DMS 273 (cell line): Measurements from ENCODE around the gene TRIP6.
A peak's percentile ranks its signal among the peaks of the same experiment; 100 is the strongest.

Experiments used
- DNase-seq: peaks from one replicate; lab custom pipeline; 2025; ENCODE audit not compliant: unreplicated experiment; lab: John Stamatoyannopoulos, UW

The TRIP6 gene, protein sequence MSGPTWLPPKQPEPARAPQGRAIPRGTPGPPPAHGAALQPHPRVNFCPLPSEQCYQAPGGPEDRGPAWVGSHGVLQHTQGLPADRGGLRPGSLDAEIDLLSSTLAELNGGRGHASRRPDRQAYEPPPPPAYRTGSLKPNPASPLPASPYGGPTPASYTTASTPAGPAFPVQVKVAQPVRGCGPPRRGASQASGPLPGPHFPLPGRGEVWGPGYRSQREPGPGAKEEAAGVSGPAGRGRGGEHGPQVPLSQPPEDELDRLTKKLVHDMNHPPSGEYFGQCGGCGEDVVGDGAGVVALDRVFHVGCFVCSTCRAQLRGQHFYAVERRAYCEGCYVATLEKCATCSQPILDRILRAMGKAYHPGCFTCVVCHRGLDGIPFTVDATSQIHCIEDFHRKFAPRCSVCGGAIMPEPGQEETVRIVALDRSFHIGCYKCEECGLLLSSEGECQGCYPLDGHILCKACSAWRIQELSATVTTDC

DNA sequence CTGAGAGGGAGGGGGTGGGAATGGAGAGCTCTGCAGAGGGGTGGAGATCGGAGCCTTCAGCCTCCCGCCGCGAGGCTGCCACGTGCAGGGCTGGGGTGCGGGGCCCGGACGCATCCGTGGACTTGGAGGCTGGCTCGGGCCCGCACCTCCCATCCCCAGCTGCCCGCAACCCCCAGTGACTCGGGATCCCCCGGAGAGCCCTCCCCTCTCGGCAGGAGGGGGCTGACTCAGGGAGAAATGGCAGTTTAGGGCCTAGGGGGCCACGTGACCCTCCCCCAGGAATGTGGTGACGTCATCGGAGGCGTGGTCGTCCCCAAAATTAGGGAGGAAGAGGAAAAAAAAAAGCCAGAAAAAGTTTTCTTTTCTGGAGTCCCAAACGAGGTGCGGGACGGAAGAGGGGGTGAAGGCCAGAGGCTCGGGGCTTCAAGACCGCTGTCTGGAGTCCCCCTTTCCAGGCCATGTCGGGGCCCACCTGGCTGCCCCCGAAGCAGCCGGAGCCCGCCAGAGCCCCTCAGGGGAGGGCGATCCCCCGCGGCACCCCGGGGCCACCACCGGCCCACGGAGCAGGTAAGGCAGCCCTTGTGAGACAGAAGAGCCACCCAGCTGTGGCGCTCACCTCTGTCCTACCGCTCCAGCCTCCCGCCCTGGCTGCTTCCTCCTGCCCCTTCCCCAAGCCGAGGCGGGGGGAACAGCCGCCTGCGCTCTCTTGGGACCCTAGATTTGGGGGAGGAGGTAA, at the start of gene TRIP6:
TSS of gene TRIP6 (plus strand) at position 348 of the 736 bp plus-strand sequence. CDS start at position 459, 111 bp downstream.
- peak; percentile 87 for DNase-seq

DNA sequence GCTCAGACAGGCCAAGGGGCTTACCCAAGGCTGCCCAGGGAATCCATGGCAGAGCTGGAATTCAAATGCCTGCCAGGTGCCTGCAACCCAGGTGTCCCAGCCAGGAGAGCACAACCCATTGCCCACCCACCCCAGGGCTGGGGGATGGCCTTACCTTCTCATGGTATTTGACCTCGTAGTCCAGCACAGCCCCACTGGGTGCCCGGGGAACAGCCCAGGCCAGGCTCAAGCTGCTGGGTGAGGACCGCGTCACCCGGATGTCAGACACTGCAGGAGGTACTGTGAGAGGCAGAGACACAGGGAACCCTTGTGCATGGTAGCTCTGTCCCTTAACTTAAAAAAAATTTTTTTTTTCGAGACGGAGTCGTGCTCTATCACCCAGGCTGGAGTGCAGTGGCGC, 48.8 kb upstream of the TRIP6 start:
- no peak for DNase-seq

DNA sequence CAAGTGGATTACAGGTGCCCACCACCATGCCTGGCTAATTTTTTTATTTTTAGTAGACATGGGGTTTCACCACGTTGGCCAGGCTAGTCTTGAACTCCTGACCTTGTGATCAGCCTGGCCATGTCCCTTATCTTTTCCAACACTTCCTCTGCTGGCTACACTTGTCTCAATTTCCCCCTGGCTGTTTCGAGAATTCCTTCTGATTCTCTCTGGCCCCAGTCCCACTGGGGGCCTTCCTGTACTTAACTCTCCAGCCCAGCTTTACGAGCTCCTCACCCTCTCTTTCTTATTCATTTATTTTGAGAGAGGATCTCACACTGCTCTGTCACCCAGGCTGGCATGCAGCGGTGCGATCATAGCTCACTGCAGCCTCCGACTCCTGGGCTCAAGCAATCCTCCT, 48.4 kb upstream of the TRIP6 start:
- no peak for DNase-seq

DNA sequence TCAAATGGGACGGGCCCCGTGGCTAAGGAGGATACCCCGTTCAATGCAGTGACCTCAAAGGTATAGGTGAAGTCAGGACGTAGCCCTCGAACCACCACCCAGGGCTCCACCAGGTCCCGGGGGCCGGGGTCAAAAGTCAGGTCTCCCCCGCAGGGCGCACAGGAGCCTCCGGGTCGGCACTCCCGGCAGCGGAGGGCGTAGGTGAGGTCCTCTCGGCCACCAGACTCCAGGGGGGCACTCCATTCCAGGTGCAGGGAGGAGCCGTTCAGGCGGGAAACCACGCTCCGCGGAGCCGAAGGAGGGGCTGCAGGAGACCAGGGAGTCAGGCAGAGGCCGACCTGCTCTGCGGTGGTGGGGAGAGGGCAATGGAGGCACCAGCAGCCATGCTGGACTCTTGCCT, 47.6 kb upstream of the TRIP6 start:
- no peak for DNase-seq

DNA sequence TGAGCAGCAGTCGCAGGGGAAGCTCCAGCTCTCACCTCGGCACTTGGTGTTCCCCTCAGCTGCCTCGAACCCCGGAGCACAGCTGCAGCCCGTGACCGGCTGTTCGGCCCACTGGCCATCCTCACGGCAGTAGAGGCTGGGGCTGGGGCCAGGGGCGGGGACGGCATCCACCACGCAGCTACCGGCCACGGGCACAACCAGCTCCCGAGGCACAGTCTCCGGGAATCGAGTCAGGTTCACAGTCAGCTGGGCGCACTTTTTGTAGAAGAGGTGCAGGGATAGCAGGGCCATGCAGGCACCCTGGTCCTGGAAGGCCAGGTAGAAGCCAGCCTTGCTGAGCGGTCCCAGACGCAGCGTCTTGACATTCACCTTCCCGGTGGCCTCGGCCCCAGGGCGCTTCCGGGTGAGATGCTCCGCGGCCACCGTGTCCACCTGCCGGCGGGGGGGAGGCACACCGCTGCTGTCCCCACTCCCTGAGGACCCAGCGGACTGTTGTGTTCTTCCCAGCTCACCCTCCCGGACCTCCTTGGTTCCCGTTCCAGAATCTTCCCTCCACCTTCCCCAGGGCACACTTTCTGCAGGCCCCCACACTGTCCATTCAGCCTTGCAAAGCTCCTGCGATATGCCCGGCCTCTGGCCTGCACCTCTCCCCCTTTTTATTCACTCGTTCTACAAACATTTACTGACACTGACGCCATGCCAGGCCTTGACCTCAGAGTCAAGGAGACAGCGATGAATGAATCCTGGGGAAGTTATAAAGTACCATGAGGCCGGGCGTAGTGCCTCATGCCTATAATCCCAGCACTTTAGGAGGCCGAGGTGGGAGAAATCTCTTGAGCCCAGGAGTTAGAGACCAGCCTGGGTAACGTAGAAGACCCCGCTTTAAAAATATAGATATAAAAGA, 44.7 kb upstream of the TRIP6 start:
- DNase-seq, result no peak

DNA sequence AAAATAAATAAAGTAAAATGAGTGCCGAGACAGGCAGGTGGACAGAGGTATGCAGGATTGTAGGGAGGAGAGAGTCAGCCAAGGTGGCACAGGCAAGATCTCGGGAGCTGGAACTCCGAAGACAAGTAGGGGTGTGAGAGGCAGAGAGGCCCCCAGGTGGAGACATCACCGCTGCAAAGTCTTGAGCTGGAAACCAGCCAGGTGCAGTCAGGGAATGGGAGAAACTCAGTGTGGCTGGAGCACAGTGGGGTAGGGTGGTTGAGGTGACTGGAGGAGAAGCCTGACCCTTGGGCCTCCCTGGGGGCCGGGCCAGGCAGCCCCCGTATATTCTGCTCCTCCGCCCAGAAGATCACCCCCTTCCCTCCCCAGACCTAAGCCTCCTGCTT, 44.1 kb upstream of the TRIP6 start:
- DNase-seq, result no peak

DNA sequence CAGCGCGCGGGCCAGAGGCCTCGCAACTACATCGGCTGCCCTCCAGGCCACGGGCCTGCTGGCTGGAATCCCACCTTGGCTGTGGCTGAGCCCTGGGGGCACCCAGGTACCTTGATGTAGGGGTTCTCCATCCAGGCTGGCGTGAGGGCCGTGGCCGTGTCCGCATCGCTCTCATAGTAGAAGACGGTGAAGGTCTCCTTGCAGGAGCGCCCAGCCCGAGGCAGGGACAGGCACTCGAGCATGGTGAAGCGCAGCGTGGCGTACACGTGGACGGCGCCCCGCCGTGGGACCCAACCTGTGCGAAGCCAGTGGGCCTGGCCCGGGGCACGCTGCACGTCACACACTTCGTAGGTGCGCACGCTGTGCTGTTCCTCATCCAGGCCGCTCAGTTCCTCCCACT, 43.7 kb upstream of the TRIP6 start:
- no peak for DNase-seq

DNA sequence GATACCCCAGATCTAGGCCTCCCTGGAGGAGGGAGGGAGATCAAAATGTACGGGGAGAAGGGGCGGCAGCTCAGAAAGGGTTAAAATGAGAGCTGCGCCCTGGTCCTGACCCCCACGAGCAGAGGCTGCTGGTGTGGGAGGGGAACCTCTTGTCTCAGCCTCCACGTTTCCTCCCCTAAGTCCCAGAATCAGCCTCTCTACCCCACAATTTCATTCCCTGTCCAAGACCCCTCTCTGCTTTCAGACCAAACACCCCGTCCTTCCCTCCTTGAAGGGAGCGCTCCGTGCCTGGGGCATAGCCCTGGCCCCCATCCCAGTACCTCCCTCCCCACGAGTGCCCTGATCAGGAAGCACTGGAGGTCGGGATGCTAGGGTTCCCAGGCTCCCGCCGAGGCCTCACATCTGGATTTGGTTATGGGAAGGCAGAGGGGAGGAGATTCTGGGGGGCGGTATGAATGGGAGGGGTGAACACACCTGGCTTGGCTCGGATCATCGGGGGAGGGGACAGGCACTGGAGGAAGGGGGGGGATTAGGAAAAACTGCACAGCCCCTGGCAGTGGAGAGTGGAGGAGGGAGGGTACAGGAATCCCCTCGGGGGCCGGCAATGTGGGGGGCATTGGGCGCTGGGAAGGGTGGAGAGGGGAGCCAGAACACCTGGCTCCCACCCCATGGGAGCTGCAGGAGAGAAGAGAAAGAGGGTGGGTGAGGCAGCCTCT, 42.5 kb upstream of the TRIP6 start:
- no peak for DNase-seq

DNA sequence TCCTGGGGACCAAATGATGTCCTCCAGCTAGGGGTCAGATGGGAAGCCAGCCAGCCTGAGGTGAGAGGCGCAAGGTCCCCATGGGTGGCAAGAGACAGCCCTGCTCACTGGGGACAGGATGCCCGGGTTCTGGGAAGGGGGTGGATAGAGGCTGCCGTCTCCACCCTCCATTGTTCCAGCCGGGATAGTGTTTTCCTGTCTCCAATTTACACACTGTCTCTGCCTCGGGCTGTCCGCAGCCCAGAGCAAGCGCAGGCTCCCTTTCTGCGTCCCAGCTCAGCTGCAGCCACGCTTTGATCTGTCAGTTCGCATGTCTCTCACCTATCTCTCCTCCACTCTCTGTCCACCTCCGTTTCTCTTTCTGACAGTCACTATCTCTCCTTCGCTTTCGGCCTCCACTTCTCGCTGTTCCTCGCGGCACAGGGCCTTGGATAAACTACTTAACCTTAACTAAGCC, 41.9 kb upstream of the TRIP6 start:
- no peak for DNase-seq

DNA sequence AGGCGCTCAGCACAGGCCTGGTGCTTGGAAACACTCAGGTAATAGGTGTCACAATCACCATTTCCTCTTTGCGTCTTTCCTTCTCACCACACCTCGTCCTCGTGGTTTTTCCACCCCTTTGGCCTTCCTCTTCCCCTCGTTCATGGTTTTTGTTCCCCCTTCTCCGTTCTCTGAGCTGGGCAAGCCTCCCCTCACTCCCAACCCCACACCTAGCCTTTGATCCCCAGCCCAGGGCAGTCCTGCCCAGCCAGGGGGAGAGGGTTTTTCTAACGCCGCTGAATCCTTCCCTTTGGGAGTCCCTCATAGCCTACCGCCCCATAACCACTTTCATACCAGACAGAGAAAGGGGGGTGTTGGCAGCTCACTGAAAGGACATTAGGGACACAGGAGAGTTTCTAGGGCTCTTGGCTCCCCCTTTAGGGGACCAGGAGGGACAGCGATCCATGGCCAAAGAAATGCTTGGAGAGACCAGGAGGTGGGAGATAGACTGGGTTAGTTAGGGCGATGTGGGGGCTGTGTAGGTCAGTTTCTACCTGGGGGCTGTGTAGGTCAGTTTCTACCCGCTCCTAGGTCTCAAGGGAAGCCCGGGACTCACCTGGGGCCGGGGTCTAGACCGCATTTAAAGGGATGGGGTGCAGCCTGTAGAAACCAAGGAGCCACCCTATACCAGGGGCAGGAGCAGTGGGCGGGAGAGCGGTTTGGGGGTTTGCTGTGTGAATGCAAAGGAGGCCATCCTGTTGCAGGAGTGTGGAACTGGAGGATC, 41.3 kb upstream of the TRIP6 start:
- peak; percentile 59 for DNase-seq

DNA sequence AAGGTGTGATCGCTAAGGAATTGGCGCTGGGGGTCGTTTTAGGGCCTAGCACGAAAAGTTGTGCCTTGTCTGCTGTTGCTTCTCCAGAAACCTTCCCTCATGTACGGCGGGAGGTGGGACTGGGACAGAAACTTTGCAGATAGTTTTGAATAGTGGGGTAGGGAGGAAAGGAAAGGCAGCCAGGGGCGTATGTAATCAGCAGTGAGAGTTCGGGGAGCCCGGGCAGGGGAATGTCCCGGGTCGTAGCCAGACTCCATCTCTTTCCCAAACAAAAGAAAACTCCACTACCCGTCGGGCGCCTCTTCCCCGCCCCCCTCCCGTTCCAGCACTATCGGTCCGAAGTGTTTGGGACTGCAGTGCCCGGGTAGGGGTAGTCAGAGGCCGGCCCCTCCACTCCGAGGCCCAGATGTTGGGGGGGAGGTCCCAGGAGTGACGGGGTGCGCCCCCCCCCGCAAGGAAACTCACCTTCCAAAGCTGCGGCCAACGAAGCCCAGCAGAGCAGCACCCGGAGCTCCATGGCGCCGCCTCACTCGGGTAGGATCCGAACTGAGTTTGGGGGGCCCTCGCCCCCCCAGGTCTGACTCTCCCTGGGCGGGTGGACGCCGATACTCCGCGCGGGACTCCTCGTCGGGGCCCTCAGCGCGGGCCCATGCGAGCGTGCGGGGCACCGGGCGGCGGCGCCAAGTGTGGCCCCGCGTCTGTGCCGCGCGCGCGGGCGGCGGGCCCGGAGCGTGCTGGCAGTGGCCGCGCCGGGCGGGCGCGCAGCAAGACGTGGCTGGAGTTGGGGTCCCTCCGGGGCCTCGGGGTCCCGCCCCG, 40.5 kb upstream of the TRIP6 start:
- DNase-seq, result peak; percentile 78

DNA sequence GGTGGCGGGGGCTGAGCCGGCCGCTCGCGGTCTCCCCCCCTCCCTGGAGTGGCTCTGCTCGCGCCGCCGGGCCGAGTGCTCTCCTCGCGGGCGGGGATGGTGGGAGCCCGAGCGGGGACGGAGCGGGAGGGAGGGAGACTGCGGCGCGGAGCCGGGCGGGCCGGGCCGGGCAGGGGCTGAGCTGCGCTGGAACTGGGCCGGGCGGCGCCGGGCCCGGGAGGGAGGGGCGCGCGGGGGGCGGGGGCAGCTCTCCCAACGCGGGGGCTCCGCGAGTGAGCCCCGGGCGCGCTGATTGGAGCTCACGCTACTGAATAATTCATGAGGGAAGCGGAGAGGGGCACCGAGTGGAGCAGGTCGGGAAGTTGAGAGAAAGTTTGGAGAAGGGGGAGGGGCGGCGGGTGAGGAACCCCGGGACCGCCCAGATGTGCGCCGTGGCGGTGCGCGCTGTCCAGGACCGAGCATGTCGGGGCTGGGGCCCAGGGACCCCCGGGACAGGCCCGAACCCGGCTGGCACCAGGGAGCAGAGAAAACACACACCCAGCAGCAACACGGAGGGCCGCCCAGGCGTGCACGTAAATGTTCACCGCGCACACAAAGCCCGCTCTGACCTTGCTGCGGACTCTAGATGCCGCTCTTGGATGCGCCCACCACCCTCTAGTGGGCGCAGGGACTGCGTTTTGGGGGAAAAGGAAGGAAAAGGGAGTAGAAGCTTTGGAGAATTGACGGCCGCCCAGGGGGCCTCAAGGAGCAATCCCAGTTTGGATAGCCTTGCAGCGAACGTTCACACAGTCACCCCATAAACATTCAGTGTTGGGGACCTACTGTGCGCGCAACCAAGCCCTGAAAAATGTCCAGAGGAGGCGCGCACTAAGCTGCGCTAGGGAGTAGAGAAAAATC, 39.6 kb upstream of the TRIP6 start, which contains the start of gene EPHB4:
TSS of gene EPHB4 (minus strand) at position 194 of the 897 bp plus-strand sequence. CDS start 493 bp downstream, outside the sequence.
- peak; percentile 96 for DNase-seq

DNA sequence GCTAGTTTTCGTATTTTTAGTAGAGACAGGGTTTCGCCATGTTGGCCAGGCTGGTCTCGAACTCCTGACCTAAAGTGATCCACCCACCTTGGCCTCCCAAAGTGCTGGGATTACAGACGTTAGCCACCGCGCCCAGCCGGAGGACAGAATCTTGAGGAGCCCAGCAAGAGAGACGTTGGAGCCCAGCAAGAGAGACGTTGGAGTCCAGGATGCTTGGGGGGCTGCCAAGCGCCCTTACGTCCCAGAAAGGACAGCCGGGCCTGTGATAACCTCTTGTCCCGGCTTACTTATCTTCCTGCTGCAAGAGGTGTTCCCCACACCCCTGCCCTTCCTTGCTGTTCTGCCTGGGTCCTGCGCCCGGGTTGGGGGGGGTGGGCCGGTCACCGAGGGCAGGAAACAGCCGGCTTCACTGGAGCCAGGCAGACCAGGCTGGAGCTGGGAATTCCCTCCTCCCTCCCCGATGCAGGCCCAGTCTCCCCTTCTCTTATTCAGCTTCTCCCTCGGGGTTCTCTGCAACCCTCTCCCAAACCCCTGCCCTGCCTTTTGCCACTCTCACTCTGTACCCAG, 38.0 kb upstream of the TRIP6 start:
- DNase-seq, result no peak

DNA sequence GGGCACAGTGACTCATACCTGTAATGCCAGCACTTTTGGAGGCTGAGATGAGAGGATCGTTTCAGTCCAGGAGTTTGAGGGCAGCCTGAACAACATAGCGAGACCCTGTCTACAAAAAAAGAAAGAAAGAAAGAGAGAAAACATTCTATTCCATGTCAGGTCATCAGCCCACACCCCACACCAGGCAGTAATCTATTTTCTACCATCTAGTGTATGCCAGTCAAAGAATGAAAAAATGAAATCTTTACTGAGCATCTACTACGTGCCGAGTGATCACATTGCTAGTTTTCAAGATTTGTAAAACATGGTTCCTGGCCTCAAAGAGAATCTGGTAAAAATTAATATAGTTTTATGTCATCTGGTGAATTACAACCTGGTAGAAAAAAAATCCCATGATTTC, 36.8 kb upstream of the TRIP6 start:
- no peak for DNase-seq

DNA sequence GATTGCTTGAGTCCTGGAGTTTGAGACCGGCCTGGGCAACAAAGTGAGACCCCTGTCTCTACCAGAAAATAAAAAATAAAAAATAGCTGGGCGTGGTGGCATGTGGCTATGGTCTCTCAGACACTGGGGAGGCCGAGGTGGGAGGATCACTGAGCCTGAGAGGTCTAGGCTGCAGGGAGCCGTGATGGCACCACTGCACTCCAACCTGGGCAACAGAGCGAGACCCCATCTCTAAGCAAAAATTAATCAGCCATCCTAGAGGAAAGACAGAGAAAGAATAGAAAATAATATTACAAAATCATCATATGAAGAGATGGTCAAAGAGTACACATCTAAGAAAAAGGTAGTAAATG, 34.9 kb upstream of the TRIP6 start:
- DNase-seq, result no peak

DNA sequence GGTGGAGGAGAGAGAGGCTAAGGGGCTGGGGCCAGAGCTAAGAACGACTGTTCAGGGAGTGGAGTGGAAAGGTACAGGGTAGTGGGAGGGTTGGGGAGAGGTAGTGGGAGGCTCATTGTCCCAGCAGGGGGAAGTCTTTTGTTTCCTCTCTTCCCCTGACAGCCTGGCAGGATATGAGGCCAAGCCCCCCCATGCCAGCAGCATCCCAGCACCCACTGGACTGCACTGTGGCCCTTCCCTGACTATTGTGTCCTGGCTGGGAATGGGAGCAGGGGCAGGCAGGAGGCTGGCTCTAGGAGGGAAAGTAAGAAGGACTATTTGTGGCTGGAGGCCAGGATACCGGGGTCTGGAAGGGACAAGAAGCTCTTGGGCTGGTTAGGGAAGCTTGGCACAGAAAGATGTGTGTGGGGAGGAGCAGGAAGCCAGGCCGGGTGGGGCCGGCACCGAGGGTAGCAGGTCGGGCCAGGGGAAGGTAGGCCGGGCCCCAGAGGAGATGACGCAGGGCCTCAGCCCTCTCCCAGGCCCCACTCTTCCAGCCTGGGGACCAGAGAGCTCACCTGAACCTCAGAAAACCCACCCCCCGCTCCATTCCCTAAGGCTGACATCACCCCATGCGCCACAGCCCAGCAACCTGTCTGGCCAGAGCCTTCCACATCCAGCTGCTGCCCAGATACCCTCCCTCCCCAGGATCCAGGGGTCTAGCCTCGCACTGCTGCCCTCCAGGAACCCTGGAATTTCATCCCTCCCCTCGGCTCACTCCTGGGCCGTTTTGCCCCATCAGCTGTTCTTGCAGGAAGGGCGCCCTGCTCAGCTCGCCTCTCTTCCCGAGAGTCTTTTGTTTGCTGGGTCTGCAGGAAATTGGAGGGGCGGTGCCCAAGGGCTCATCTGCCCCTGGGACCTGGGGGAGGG, 31.0 kb upstream of the TRIP6 start:
- peak; percentile 48 for DNase-seq

DNA sequence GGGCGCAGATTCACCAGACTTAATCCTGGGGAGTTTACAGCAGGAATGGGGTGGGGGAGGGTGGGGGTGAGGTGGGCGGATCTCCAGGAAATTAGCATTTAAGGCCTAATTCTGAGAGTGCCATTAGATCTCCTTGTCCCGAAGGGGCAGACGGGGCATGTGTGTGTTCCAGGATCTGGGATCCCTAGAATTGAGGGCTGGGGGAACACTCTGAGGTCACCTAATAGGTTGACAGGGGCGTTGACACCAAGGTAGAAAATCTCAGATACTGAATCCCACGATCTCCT, 30.4 kb upstream of the TRIP6 start:
- no peak for DNase-seq
